ENCODE data around the gene IDE.

Gene IDE

DNA sequence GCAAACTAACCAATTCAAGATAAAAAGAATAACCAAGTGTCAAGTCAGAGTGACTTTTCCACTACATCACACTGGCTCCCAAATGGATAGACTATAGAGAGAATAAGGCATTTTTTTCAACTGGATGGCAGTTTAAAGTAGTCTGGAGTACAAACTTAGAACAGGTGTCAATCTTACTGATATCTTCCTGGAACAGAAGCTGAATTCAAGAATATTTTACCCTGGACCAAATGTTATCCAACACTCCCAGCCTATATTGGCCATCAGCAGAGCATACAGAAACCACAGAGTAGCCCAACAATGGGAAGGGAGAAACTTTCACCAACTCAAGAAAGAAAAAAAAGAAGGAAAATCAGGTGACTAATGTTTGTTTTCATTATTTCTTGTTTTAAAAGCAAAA, 11.5 kb downstream of the IDE start:
- H3K27ac ChIP-seq (ENCODE audit: low read depth, low read length), result no peak overlapping the region
- peaks cover 33% of the 10 kb centered on the region for H3K36me3 ChIP-seq (ENCODE audit: insufficient read depth, low read length)
- no peak overlapping the region for H3K4me3 ChIP-seq (ENCODE audit: low read length)
- no peaks in the 10 kb centered on the region for H3K4me1 ChIP-seq (ENCODE audit: insufficient read depth, low read length)
- no peak overlapping the region for H3K9ac ChIP-seq (ENCODE audit: low read depth, low read length)
- no peaks in the 10 kb centered on the region for H3K27me3 ChIP-seq (ENCODE audit: insufficient read depth, low read length)
- peaks cover 7% of the 10 kb centered on the region; the same call in 1 of the 2 replicates for H3K9me3 ChIP-seq (ENCODE audit: insufficient read depth, low read depth, low read length)

GRCh38 chr10:92559046-92559445, 14.8 kb downstream of the IDE start:
- Histone ChIP-seq H3K9ac (ENCODE audit: low read depth, low read length) (no peak overlapping the region), H3K9me3 (ENCODE audit: insufficient read depth, low read depth, low read length) (peaks cover 7% of the 10 kb centered on the region; the same call in 1 of the 2 replicates), H3K27me3 (ENCODE audit: insufficient read depth, low read length) (no peaks in the 10 kb centered on the region), H3K27ac (ENCODE audit: low read depth, low read length) (no peak overlapping the region), H3K4me1 (ENCODE audit: insufficient read depth, low read length) (no peaks in the 10 kb centered on the region), H3K4me3 (ENCODE audit: low read length) (no peak overlapping the region), H3K36me3 (ENCODE audit: insufficient read depth, low read length) (peaks cover 41% of the 10 kb centered on the region)
- WGBS, result 94% methylated on average over 4 of the region's 4 CpGs

GRCh38 chr10:92553959-92554358, 19.9 kb downstream of the IDE start:
- Histone ChIP-seq H3K9ac (ENCODE audit: low read depth, low read length) (no peak overlapping the region), H3K27ac (ENCODE audit: low read depth, low read length) (no peak overlapping the region), H3K9me3 (ENCODE audit: insufficient read depth, low read depth, low read length) (peaks cover 2% of the 10 kb centered on the region; the same call in 1 of the 2 replicates), H3K4me1 (ENCODE audit: insufficient read depth, low read length) (no peaks in the 10 kb centered on the region), H3K36me3 (ENCODE audit: insufficient read depth, low read length) (peaks cover 22% of the 10 kb centered on the region), H3K27me3 (ENCODE audit: insufficient read depth, low read length) (no peaks in the 10 kb centered on the region), H3K4me3 (ENCODE audit: low read length) (no peak overlapping the region)
- WGBS, result 96% methylated on average over 2 of the region's 2 CpGs

DNA sequence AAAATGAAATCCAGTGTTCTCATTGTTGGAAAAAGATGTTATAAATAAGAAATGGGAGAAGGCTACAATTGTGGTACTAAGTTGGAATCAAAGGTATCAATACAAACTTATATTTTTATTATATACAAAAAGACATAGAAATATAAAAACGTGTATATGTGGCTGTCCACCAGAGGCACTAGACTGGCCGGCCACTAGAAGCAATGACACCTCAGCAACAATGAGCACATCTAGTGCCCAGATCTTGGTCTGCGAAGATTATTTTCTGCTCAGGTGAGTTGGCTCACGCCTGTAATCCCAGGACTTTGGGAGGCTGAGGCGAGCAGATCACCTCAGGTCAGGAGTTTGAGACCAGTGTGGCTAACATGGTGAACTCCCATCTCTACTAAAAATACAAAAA, 21.6 kb downstream of the IDE start:
- no peaks in the 10 kb centered on the region for H3K9me3 ChIP-seq (ENCODE audit: insufficient read depth, low read depth, low read length)
- H3K4me1 ChIP-seq (ENCODE audit: insufficient read depth, low read length), result no peaks in the 10 kb centered on the region
- no peak overlapping the region for H3K4me3 ChIP-seq (ENCODE audit: low read length)
- WGBS, result 95% methylated on average over 5 of the region's 5 CpGs
- no peaks in the 10 kb centered on the region for H3K27me3 ChIP-seq (ENCODE audit: insufficient read depth, low read length)
- H3K27ac ChIP-seq (ENCODE audit: low read depth, low read length), result no peak overlapping the region
- no peak overlapping the region for H3K9ac ChIP-seq (ENCODE audit: low read depth, low read length)
- H3K36me3 ChIP-seq (ENCODE audit: insufficient read depth, low read length), result peaks cover 19% of the 10 kb centered on the region

- 85% methylated on average over 2 of the region's 2 CpGs for WGBS
- Histone ChIP-seq H3K36me3 (ENCODE audit: insufficient read depth, low read length) (peaks cover 17% of the 10 kb centered on the region), H3K4me1 (ENCODE audit: insufficient read depth, low read length) (peaks cover 1% of the 10 kb centered on the region; the same call in 1 of the 2 replicates), H3K27ac (ENCODE audit: low read depth, low read length) (no peak overlapping the region), H3K27me3 (ENCODE audit: insufficient read depth, low read length) (no peaks in the 10 kb centered on the region), H3K9ac (ENCODE audit: low read depth, low read length) (no peak overlapping the region), H3K4me3 (ENCODE audit: low read length) (no peak overlapping the region), H3K9me3 (ENCODE audit: insufficient read depth, low read depth, low read length) (no peaks in the 10 kb centered on the region)
Observed at GRCh38 chr10:92550924-92551323, 23.0 kb downstream of the IDE start.

DNA sequence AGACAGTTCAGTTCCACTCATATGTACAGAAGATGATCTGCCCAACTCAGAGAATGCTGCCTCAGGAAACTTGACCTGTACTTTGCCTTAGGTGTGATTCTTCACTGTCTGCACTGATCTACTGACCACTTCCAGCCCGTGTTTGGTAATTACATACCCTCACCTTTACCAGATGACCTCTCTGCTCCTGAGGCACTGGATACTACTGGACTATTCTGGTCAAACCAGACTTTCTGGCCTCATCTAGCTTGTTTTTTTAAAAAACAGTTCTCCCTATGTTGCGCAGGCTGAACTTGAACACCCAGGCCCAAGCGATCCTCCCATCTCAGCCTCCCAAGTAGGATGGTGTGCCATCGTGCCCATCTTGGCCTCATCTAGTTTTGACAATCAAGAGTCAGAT, 26.2 kb downstream of the IDE start:
- no peaks in the 10 kb centered on the region for H3K27me3 ChIP-seq (ENCODE audit: insufficient read depth, low read length)
- H3K4me3 ChIP-seq (ENCODE audit: low read length), result no peak overlapping the region
- no peak overlapping the region for H3K9ac ChIP-seq (ENCODE audit: low read depth, low read length)
- H3K27ac ChIP-seq (ENCODE audit: low read depth, low read length), result no peak overlapping the region
- peaks cover 19% of the 10 kb centered on the region for H3K4me1 ChIP-seq (ENCODE audit: insufficient read depth, low read length)
- H3K36me3 ChIP-seq (ENCODE audit: insufficient read depth, low read length), result 0 out of 2 replicates have a peak, but pooled peaks cover 3% of the 10 kb centered on the region
- H3K9me3 ChIP-seq (ENCODE audit: insufficient read depth, low read depth, low read length), result no peaks in the 10 kb centered on the region
- 95% methylated on average over 4 of the region's 4 CpGs for WGBS

DNA sequence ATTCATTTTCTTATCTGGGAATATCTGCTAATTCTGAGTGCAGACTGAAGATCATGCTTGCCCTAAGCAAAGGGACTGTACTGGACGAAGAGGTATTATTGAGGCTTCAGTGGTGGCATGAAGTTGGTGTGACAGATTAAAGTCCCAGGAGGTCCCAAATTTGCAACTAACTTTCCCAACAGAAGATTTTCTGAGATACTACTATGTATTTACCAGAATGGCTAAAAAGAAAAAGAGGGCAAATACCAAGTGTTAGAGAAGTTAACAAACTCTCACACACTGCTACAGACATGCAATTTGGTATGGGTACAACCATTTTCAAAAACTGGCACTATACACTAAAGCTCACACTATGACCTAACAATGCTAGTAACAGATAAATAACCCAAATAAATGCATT, 28.3 kb downstream of the IDE start:
- WGBS, result 86% methylated on average over 1 of the region's 1 CpG
- Histone ChIP-seq H3K9ac (ENCODE audit: low read depth, low read length) (no peak overlapping the region), H3K36me3 (ENCODE audit: insufficient read depth, low read length) (0 out of 2 replicates have a peak, but pooled peaks cover 3% of the 10 kb centered on the region), H3K4me3 (ENCODE audit: low read length) (no peak overlapping the region), H3K9me3 (ENCODE audit: insufficient read depth, low read depth, low read length) (no peaks in the 10 kb centered on the region), H3K27ac (ENCODE audit: low read depth, low read length) (no peak overlapping the region), H3K4me1 (ENCODE audit: insufficient read depth, low read length) (peaks cover 25% of the 10 kb centered on the region), H3K27me3 (ENCODE audit: insufficient read depth, low read length) (no peaks in the 10 kb centered on the region)

- Histone ChIP-seq H3K27ac (ENCODE audit: low read depth, low read length) (no peak overlapping the region), H3K4me3 (ENCODE audit: low read length) (no peak overlapping the region), H3K4me1 (ENCODE audit: insufficient read depth, low read length) (peaks cover 25% of the 10 kb centered on the region), H3K9ac (ENCODE audit: low read depth, low read length) (no peak overlapping the region), H3K27me3 (ENCODE audit: insufficient read depth, low read length) (no peaks in the 10 kb centered on the region), H3K9me3 (ENCODE audit: insufficient read depth, low read depth, low read length) (no peaks in the 10 kb centered on the region), H3K36me3 (ENCODE audit: insufficient read depth, low read length) (0 out of 2 replicates have a peak, but pooled peaks cover 3% of the 10 kb centered on the region)
- WGBS, result 69% methylated on average over 3 of the region's 3 CpGs
Observed at GRCh38 chr10:92544296-92544695, 29.6 kb downstream of the IDE start.

- Histone ChIP-seq H3K4me3 (ENCODE audit: low read length) (no peak overlapping the region), H3K36me3 (ENCODE audit: insufficient read depth, low read length) (no peaks in the 10 kb centered on the region; the same call in 1 of the 2 replicates), H3K27me3 (ENCODE audit: insufficient read depth, low read length) (no peaks in the 10 kb centered on the region), H3K27ac (ENCODE audit: low read depth, low read length) (no peak overlapping the region), H3K9me3 (ENCODE audit: insufficient read depth, low read depth, low read length) (no peaks in the 10 kb centered on the region), H3K9ac (ENCODE audit: low read depth, low read length) (no peak overlapping the region), H3K4me1 (ENCODE audit: insufficient read depth, low read length) (peaks cover 28% of the 10 kb centered on the region)
- WGBS, result 89% methylated on average over 5 of the region's 5 CpGs
Observed at GRCh38 chr10:92542458-92542857, 31.4 kb downstream of the IDE start.

DNA sequence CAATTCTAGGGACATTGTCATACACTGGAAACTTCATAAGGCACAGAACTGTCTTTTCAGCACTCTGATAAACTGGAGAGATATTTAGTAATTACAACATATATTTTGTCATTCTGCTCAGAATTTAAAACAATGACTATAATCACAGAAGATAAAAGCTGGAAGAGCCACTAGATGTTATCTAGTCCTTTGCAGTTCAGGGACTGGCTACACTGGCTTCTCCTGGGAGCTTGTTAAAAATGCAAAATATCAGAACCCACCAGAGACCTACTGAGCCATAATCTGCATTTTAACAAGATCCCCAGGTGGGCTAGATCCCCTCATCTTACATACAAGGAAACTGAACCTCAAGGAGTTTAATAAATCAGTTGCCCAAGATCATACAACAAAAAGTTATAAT, 32.3 kb downstream of the IDE start:
- Histone ChIP-seq H3K4me1 (ENCODE audit: insufficient read depth, low read length) (peaks cover 28% of the 10 kb centered on the region), H3K36me3 (ENCODE audit: insufficient read depth, low read length) (peaks cover 6% of the 10 kb centered on the region), H3K4me3 (ENCODE audit: low read length) (no peak overlapping the region), H3K9ac (ENCODE audit: low read depth, low read length) (no peak overlapping the region), H3K27ac (ENCODE audit: low read depth, low read length) (no peak overlapping the region), H3K9me3 (ENCODE audit: insufficient read depth, low read depth, low read length) (no peaks in the 10 kb centered on the region), H3K27me3 (ENCODE audit: insufficient read depth, low read length) (no peaks in the 10 kb centered on the region)

DNA sequence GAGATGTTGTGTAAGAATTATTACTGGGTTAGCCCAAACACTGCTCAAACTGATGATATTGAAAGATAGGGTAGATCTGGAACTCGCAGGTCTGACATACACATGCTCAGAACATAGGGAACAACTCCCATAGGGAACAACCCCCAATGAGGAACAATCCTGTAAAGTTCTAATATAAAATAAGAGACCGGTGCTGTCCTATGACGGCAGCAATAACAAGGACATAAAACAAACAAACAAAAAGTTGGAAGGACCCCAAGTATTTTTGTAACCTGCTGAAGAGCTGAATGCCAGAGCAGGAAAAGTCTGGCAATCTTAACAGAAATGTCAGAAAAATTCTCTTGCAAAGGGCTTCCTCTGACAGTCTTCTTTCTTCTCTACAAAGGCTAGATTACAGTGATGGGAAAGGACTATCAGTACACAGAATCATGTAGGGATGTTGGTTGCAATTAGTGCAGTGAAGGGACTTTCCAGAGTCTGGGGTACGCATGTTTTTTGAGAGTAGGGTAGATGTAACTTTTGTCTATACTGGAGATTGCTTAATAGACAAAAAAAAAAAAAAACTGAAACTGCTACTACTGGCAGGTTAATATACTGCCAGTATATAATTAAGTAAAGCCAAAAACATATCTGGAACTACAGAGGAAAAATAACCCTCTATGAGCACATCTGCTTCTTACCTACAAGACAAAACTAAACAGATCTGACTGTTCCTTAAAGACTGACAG, 35.5 kb downstream of the IDE start:
- Histone ChIP-seq H3K36me3 (ENCODE audit: insufficient read depth, low read length) (peaks cover 29% of the 10 kb centered on the region), H3K9me3 (ENCODE audit: insufficient read depth, low read depth, low read length) (no peaks in the 10 kb centered on the region), H3K4me3 (ENCODE audit: low read length) (no peak overlapping the region), H3K9ac (ENCODE audit: low read depth, low read length) (no peak overlapping the region), H3K27me3 (ENCODE audit: insufficient read depth, low read length) (no peaks in the 10 kb centered on the region), H3K27ac (ENCODE audit: low read depth, low read length) (no peak overlapping the region), H3K4me1 (ENCODE audit: insufficient read depth, low read length) (peaks cover 10% of the 10 kb centered on the region; the same call in 1 of the 2 replicates)
- WGBS, result 99% methylated on average over 4 of the region's 4 CpGs
